DOHH2 (cell line): ENCODE results near the gene DUOX1.

Source experiments
- CTCF ChIP-seq: fragments of 200-600 bp; sonication (generic); IDR thresholded peaks from one replicate; pipeline ENCODE4 v1.5.1; 2014; ENCODE audit warnings: antibody characterized with exemption, mild to moderate bottlenecking, low read depth, low read length; ENCODE audit not compliant: poor library complexity, severe bottlenecking
- EZH2phosphoT487 ChIP-seq: fragments of 200-600 bp; sonication (generic); IDR thresholded peaks from 2 replicates; pipeline ENCODE4 v1.6.1; 2017; ENCODE audit warnings: borderline replicate concordance, mild to moderate bottlenecking, antibody characterized with exemption, low read length, moderate library complexity, mixed read lengths

GRCh38 chr15:45186771-45187577 lies 57.2 kb downstream of the DUOX1 start:
- TF ChIP-seq CTCF: no peak
- no peak for TF ChIP-seq EZH2phosphoT487
